ENCODE data around the gene ERI3.

DNA sequence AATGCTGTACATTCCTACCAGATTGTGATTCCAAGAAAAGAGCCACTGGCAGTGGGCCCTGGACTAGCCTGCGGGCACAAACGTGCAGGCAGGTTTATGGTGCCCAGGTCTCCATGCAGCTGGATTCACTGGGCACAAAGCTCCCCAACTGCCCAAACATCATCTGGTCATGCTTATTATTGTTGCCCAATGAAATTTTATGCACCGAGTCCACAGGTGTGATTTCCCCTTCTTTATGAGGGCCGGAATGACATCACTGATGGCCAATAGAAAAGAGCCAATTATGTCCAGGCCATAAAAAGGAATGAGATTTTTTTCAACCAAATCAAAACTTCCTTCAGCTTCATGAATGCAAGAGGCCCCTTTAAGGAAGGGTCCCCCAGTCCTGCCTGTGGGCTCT lies 66.2 kb downstream of the ERI3 start:
- no peak for TF ChIP-seq POLR2A (IDR thresholded peaks at IDR 0.05; ENCODE audit: borderline replicate concordance, extremely low read depth, insufficient read depth, insufficient read length)
- TF ChIP-seq, protein P1, sequence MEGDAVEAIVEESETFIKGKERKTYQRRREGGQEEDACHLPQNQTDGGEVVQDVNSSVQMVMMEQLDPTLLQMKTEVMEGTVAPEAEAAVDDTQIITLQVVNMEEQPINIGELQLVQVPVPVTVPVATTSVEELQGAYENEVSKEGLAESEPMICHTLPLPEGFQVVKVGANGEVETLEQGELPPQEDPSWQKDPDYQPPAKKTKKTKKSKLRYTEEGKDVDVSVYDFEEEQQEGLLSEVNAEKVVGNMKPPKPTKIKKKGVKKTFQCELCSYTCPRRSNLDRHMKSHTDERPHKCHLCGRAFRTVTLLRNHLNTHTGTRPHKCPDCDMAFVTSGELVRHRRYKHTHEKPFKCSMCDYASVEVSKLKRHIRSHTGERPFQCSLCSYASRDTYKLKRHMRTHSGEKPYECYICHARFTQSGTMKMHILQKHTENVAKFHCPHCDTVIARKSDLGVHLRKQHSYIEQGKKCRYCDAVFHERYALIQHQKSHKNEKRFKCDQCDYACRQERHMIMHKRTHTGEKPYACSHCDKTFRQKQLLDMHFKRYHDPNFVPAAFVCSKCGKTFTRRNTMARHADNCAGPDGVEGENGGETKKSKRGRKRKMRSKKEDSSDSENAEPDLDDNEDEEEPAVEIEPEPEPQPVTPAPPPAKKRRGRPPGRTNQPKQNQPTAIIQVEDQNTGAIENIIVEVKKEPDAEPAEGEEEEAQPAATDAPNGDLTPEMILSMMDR (IDR thresholded peaks at IDR 0.05 in 2 of 3, conservative IDR thresholded peaks at IDR 0.05 in 1 of 3; ENCODE audit: borderline replicate concordance in 1 of 3, insufficient read depth in 1 of 3, low read depth in 2 of 3, low read length in 2 of 3), result no peak
- TF ChIP-seq SP1 (IDR thresholded peaks at IDR 0.05; ENCODE audit: low read depth), result no peak
- no peak for TF ChIP-seq ELF1 (IDR thresholded peaks at IDR 0.05; ENCODE audit: borderline replicate concordance, low read depth)
- TF ChIP-seq, protein P2, sequence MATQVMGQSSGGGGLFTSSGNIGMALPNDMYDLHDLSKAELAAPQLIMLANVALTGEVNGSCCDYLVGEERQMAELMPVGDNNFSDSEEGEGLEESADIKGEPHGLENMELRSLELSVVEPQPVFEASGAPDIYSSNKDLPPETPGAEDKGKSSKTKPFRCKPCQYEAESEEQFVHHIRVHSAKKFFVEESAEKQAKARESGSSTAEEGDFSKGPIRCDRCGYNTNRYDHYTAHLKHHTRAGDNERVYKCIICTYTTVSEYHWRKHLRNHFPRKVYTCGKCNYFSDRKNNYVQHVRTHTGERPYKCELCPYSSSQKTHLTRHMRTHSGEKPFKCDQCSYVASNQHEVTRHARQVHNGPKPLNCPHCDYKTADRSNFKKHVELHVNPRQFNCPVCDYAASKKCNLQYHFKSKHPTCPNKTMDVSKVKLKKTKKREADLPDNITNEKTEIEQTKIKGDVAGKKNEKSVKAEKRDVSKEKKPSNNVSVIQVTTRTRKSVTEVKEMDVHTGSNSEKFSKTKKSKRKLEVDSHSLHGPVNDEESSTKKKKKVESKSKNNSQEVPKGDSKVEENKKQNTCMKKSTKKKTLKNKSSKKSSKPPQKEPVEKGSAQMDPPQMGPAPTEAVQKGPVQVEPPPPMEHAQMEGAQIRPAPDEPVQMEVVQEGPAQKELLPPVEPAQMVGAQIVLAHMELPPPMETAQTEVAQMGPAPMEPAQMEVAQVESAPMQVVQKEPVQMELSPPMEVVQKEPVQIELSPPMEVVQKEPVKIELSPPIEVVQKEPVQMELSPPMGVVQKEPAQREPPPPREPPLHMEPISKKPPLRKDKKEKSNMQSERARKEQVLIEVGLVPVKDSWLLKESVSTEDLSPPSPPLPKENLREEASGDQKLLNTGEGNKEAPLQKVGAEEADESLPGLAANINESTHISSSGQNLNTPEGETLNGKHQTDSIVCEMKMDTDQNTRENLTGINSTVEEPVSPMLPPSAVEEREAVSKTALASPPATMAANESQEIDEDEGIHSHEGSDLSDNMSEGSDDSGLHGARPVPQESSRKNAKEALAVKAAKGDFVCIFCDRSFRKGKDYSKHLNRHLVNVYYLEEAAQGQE (IDR thresholded peaks at IDR 0.05; ENCODE audit: low read depth), result no peak
- no peak for TF ChIP-seq RAD21 (IDR thresholded peaks at IDR 0.05; ENCODE audit: low read depth)

Data from HCT116 (cell line).